ENCODE data around the gene C5orf63.

The C5orf63 gene

DNA sequence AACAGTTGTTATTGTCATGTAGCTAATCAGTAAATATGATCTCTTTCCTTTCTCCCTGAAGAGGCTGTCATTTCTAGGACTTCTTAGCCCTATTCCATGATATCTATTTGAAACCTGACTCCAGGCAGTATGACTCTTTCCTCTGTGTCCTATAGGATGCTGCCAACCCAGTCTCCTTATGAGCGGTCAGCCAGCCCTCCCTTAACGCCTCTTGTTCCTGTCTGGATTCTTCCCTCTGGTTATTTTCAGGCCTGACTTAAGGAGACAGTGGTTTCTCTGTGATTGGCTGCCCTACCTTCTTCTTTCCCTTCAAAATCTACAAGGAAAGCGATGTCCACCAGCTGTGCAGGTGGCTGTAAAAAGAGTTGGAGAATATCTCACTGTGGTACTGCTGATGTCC lies 19.4 kb upstream of the C5orf63 start:
- H3K4me1 ChIP-seq (ENCODE audit: control insufficient read depth, insufficient read depth, low read length): peaks cover 57% of the 10 kb centered on the region
- no peak overlapping the region for H3K9ac ChIP-seq (ENCODE audit: low read depth, low read length)
- no peaks in the 10 kb centered on the region for H3K36me3 ChIP-seq (ENCODE audit: control insufficient read depth, insufficient read depth, low read length)
- no peak overlapping the region for H3K27ac ChIP-seq (ENCODE audit: low read depth, low read length)
- no peaks in the 10 kb centered on the region for H3K9me3 ChIP-seq (ENCODE audit: control insufficient read depth, insufficient read depth, low read length)
- H3K4me3 ChIP-seq (ENCODE audit: low read depth, low read length): no peak overlapping the region
- no peaks in the 10 kb centered on the region for H3K27me3 ChIP-seq (ENCODE audit: control insufficient read depth, insufficient read depth, low read length)

DNA sequence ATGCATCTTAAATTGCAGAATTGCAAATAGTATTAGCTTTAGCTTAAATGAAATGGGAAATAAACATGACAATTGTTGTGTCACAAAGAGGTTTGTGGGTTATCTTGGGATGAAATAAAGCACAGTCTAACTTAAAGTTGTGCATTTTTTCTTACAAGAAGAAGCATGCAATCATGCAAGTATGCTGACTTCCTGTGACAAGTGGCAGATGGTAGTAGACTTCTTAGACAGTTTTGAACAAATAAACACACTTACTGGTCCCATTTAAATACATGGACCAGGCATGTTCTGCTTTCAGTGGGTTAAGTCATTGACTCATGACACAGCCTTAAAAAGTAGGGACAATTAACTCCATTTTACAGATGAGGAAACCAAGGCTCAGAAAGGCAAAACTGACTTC lies 15.9 kb upstream of the C5orf63 start:
- Histone ChIP-seq H3K4me3 (ENCODE audit: low read depth, low read length) (no peak overlapping the region), H3K9me3 (ENCODE audit: control insufficient read depth, insufficient read depth, low read length) (no peaks in the 10 kb centered on the region), H3K4me1 (ENCODE audit: control insufficient read depth, insufficient read depth, low read length) (peaks cover 33% of the 10 kb centered on the region), H3K36me3 (ENCODE audit: control insufficient read depth, insufficient read depth, low read length) (no peaks in the 10 kb centered on the region), H3K9ac (ENCODE audit: low read depth, low read length) (no peak overlapping the region), H3K27me3 (ENCODE audit: control insufficient read depth, insufficient read depth, low read length) (no peaks in the 10 kb centered on the region), H3K27ac (ENCODE audit: low read depth, low read length) (no peak overlapping the region)

DNA sequence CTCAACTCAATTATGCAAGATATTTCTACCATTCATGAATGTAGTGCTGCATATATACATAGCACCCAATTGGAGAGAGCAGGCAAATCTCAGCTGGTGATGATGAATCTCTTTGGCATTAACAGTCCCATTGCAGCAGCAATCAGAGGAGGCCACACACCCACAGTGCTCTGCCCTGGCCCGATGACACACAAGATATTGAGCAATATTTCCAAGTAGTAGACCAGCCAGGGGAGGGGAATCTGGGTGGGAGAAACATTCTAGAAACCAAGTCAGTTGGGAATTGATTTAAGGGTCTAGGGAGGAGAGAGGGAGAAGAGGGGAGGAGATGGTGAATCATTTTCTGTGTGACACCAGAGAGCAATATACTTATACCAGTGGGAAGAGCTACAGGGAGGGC lies 14.9 kb upstream of the C5orf63 start:
- Histone ChIP-seq H3K9ac (ENCODE audit: low read depth, low read length) (no peak overlapping the region), H3K27me3 (ENCODE audit: control insufficient read depth, insufficient read depth, low read length) (no peaks in the 10 kb centered on the region), H3K4me3 (ENCODE audit: low read depth, low read length) (no peak overlapping the region), H3K36me3 (ENCODE audit: control insufficient read depth, insufficient read depth, low read length) (no peaks in the 10 kb centered on the region), H3K4me1 (ENCODE audit: control insufficient read depth, insufficient read depth, low read length) (peaks cover 33% of the 10 kb centered on the region), H3K27ac (ENCODE audit: low read depth, low read length) (no peak overlapping the region), H3K9me3 (ENCODE audit: control insufficient read depth, insufficient read depth, low read length) (no peaks in the 10 kb centered on the region)

DNA sequence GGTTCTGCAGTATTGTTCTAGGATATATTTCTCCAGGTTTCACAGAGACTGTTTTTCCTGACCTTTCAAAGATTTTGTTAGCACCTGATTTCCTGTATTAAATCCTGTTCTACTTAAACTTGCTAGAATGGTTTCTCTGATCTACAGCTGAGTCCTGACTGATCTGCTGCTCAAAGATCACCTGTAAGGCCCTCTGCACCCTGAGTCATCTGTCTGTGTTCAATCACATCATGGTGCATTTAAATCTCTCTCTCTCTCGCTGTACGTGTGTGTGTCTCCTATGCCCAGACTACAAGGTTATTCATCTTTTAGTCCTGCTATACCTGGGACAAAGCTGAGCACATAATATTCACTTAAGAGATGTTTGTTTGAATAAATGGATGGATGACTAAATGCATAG lies 13.3 kb upstream of the C5orf63 start:
- no peaks in the 10 kb centered on the region for H3K9me3 ChIP-seq (ENCODE audit: control insufficient read depth, insufficient read depth, low read length)
- no peak overlapping the region for H3K9ac ChIP-seq (ENCODE audit: low read depth, low read length)
- H3K27ac ChIP-seq (ENCODE audit: low read depth, low read length): no peak overlapping the region
- no peak overlapping the region for H3K4me3 ChIP-seq (ENCODE audit: low read depth, low read length)
- peaks cover 28% of the 10 kb centered on the region for H3K4me1 ChIP-seq (ENCODE audit: control insufficient read depth, insufficient read depth, low read length)
- no peaks in the 10 kb centered on the region for H3K36me3 ChIP-seq (ENCODE audit: control insufficient read depth, insufficient read depth, low read length)
- no peaks in the 10 kb centered on the region for H3K27me3 ChIP-seq (ENCODE audit: control insufficient read depth, insufficient read depth, low read length)

DNA sequence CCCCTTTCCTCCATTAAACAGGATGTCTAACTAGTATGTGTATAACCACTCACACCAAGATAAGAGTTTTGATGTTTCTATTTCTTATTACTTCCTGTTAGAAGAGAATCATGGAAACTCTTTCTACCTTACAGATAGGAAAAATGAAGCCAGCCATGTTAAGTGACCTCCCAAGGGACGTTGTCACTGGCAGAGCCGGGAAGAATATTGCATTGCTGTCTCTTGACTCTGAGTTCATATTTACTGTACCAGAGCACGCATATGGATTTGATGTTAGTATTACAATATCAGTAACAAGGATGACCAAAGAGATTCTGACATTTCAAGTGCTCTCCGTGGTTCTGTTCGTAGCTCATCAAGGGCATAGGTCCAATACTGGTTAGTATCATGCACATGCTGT lies 12.5 kb upstream of the C5orf63 start:
- Histone ChIP-seq H3K9me3 (ENCODE audit: control insufficient read depth, insufficient read depth, low read length) (no peaks in the 10 kb centered on the region), H3K36me3 (ENCODE audit: control insufficient read depth, insufficient read depth, low read length) (no peaks in the 10 kb centered on the region), H3K27ac (ENCODE audit: low read depth, low read length) (no peak overlapping the region), H3K4me3 (ENCODE audit: low read depth, low read length) (no peak overlapping the region), H3K9ac (ENCODE audit: low read depth, low read length) (no peak overlapping the region), H3K27me3 (ENCODE audit: control insufficient read depth, insufficient read depth, low read length) (no peaks in the 10 kb centered on the region), H3K4me1 (ENCODE audit: control insufficient read depth, insufficient read depth, low read length) (peaks cover 32% of the 10 kb centered on the region)

DNA sequence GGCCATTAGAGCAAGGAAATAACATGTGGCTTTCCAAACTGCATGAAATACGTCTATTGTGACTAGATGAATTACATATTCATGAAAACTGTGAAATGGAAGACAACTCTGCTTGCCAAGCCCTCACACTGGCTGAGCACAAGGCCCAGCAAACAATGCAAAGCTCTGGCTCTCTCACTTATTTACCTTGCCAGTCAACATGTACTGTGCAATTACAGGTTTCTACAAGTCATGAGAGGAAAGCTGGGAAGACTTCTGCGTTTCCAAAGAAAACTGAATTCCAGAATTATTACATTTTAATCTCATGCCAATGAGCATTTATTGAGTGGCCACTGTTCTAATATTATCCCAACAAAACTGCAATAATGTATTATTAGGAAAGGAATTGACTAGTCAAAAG lies 12.1 kb upstream of the C5orf63 start:
- Histone ChIP-seq H3K4me1 (ENCODE audit: control insufficient read depth, insufficient read depth, low read length) (peaks cover 37% of the 10 kb centered on the region), H3K9ac (ENCODE audit: low read depth, low read length) (no peak overlapping the region), H3K36me3 (ENCODE audit: control insufficient read depth, insufficient read depth, low read length) (no peaks in the 10 kb centered on the region), H3K4me3 (ENCODE audit: low read depth, low read length) (no peak overlapping the region), H3K27ac (ENCODE audit: low read depth, low read length) (no peak overlapping the region), H3K27me3 (ENCODE audit: control insufficient read depth, insufficient read depth, low read length) (no peaks in the 10 kb centered on the region), H3K9me3 (ENCODE audit: control insufficient read depth, insufficient read depth, low read length) (no peaks in the 10 kb centered on the region)

DNA sequence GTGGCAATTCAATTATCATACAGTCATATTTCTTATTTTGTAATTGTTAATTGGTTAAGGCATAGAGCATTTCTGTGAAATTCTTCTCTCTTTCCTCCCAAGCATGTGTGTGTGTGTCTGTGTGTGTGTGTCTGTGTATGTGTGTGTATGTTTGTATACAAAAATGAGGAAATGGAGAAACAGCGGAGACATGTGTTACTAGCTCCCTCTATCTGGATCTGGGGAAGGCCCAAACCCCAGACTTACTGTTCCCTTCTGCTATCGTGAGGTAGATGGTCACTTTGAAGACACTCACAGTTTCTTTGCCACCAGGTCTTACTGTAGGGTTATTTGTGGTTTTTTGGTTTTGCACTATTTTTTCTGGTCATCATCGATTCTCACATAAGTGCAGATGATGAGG lies 11.4 kb upstream of the C5orf63 start:
- Histone ChIP-seq H3K36me3 (ENCODE audit: control insufficient read depth, insufficient read depth, low read length) (no peaks in the 10 kb centered on the region), H3K27me3 (ENCODE audit: control insufficient read depth, insufficient read depth, low read length) (no peaks in the 10 kb centered on the region), H3K9me3 (ENCODE audit: control insufficient read depth, insufficient read depth, low read length) (no peaks in the 10 kb centered on the region), H3K4me1 (ENCODE audit: control insufficient read depth, insufficient read depth, low read length) (peaks cover 44% of the 10 kb centered on the region), H3K4me3 (ENCODE audit: low read depth, low read length) (no peak overlapping the region), H3K27ac (ENCODE audit: low read depth, low read length) (no peak overlapping the region), H3K9ac (ENCODE audit: low read depth, low read length) (no peak overlapping the region)

DNA sequence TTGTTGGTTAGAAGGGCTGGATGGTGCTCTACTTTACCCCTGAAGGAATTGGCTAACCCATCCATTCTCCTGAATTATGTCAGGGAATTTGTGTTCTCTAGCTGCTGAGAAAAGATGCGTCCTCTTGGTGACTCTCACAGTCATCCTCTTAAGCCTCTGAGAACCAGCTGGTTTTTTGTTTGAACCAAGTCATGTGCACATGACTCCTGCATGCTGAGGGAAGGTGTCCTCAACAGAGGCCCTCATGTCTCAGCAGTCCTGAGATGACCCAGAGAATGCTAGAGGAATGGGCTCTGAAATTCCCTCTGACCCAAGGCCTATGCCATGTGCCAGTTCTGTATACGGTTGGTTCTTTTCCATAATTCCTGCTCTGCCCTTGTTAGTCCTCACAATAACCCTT lies 10.4 kb upstream of the C5orf63 start:
- Histone ChIP-seq H3K4me3 (ENCODE audit: low read depth, low read length) (no peak overlapping the region), H3K27ac (ENCODE audit: low read depth, low read length) (no peak overlapping the region), H3K4me1 (ENCODE audit: control insufficient read depth, insufficient read depth, low read length) (peaks cover 40% of the 10 kb centered on the region), H3K9ac (ENCODE audit: low read depth, low read length) (no peak overlapping the region), H3K9me3 (ENCODE audit: control insufficient read depth, insufficient read depth, low read length) (no peaks in the 10 kb centered on the region), H3K27me3 (ENCODE audit: control insufficient read depth, insufficient read depth, low read length) (no peaks in the 10 kb centered on the region), H3K36me3 (ENCODE audit: control insufficient read depth, insufficient read depth, low read length) (no peaks in the 10 kb centered on the region)

DNA sequence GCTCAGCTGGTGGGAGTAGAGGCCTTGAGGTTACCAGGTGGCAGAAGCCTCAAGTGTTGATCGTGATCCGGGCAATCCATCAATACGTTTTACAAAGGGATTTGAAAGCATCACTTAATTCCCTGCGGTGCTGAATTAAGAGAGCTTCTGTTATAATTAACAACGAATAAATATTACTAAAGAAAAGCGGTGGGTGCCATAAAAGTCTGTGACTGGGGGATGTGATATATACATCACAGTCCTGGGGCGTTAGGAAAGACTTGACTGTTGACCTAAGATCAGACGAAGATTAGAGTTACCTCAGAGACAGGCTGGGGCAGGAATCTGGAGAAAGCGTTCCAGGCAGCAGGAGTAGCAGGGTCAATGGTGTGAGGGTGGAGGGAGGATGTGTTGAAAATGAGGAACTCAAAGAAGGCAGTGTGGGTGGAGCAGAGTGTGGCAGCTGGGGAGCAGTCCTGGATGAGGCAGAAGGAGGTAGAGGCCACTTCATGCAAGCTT lies 6.7 kb upstream of the C5orf63 start:
- no peaks in the 10 kb centered on the region for H3K27me3 ChIP-seq (ENCODE audit: control insufficient read depth, insufficient read depth, low read length)
- no peaks in the 10 kb centered on the region for H3K9me3 ChIP-seq (ENCODE audit: control insufficient read depth, insufficient read depth, low read length)
- H3K36me3 ChIP-seq (ENCODE audit: control insufficient read depth, insufficient read depth, low read length): no peaks in the 10 kb centered on the region
- peaks cover 54% of the 10 kb centered on the region for H3K4me1 ChIP-seq (ENCODE audit: control insufficient read depth, insufficient read depth, low read length)
- no peak overlapping the region for H3K9ac ChIP-seq (ENCODE audit: low read depth, low read length)
- peak overlapping the region; percentile 57 for H3K27ac ChIP-seq (ENCODE audit: low read depth, low read length)
- H3K4me3 ChIP-seq (ENCODE audit: low read depth, low read length): no peak overlapping the region

DNA sequence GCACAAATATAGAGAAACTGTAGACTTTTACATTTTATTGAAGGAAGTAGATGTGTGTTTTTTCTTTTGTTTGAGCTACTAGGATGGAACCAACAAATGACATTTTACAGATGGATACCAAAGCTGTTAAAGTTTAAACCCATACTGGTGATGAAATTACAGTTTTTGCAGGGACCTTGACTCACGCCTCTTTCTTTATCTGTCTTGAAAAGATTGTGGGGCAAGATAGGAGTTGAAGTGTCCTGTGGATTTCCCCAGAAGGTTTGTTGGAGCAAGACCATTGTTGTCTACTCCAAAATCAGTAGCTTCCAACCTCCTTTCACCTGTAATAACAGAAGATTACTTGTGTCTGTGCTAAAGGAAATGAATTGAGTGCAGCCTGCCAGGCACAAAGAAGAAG lies 4.1 kb upstream of the C5orf63 start:
- no peaks in the 10 kb centered on the region for H3K9me3 ChIP-seq (ENCODE audit: control insufficient read depth, insufficient read depth, low read length)
- no peak overlapping the region; the same call in 1 of the 2 replicates for H3K9ac ChIP-seq (ENCODE audit: low read depth, low read length)
- peak overlapping the region; percentile 78 for H3K27ac ChIP-seq (ENCODE audit: low read depth, low read length)
- H3K36me3 ChIP-seq (ENCODE audit: control insufficient read depth, insufficient read depth, low read length): no peaks in the 10 kb centered on the region
- H3K27me3 ChIP-seq (ENCODE audit: control insufficient read depth, insufficient read depth, low read length): no peaks in the 10 kb centered on the region
- peaks cover 45% of the 10 kb centered on the region for H3K4me1 ChIP-seq (ENCODE audit: control insufficient read depth, insufficient read depth, low read length)
- no peak overlapping the region; the same call in 1 of the 2 replicates for H3K4me3 ChIP-seq (ENCODE audit: low read depth, low read length)

DNA sequence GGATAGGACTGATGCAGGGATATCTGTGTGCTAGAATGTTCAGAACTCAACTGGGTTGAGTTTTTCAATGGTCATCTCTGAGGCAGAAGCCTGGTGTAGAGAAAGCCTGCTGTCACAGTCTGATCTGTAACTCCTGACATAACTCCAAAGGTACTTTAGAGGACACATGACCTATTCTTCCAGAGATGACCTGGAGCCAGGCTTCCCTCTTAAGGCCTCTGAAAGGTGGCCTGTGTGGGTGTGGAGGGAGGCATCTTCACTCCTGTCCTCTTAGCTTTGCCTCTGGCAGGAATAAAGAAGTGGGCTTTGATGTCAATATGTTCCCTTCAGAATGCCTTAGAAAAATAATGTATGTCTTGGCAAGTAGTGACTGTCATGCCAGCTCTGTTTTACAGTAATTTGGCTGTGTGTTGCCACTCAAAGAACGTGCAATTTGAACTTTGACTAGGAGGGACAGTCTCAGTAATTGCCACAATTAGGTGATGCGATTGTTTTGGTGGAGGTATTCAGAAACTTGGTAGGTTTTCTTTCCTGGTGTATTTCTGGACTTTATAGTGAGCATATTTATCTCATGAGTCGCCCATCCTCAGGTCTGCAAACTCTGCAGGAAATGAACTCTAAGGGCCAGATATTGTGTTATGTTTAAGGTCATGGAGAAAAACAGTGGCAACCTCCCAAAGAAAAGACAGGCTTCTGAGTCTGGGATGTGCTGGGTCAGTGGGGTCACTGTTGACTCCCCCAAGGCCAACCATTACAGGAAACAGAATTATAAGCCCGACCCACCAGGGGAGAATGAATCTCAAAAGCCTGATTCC lies 3.2 kb upstream of the C5orf63 start:
- Histone ChIP-seq H3K4me1 (ENCODE audit: control insufficient read depth, insufficient read depth, low read length) (peaks cover 45% of the 10 kb centered on the region), H3K9ac (ENCODE audit: low read depth, low read length) (no peak overlapping the region), H3K36me3 (ENCODE audit: control insufficient read depth, insufficient read depth, low read length) (no peaks in the 10 kb centered on the region), H3K27me3 (ENCODE audit: control insufficient read depth, insufficient read depth, low read length) (no peaks in the 10 kb centered on the region), H3K4me3 (ENCODE audit: low read depth, low read length) (no peak overlapping the region; the same call in 1 of the 2 replicates), H3K9me3 (ENCODE audit: control insufficient read depth, insufficient read depth, low read length) (no peaks in the 10 kb centered on the region), H3K27ac (ENCODE audit: low read depth, low read length) (peak overlapping the region; percentile 78)

All from HUES48 (cell line).